PC-9 (cell line): ENCODE measurements around the gene CLDN22. TPM values are rescaled to one million over a fixed set of nuclear protein-coding genes. Genes with fewer than 3 reads are reported as not detected.

Source experiments
- BruUV-seq: library from RNA; stranded (reverse); fragments of 400-500 nt; replicated peaks from 2 replicates; lab custom pipeline; 2021; lab: Mats Ljungman, UMichigan
- CTCF ChIA-PET: fragments of 300-600 bp; sonication (Branson Sonifier 250); formaldehyde crosslinking; loops from one replicate; lab custom pipeline; 2022; ENCODE audit warnings: antibody characterized with exemption; lab: Charles Lee
- POLR2A ChIA-PET: fragments of 300-600 bp; sonication (Branson Sonifier 250); formaldehyde crosslinking; loops from one replicate; lab custom pipeline; 2022; ENCODE audit warnings: antibody characterized with exemption; ENCODE audit not compliant: unreplicated experiment; lab: Charles Lee
- DNase-seq, 2 experiments: peaks; one replicate each; pipeline versions ENCODE4 v3.0.0 to v3.0.0-alpha.2; 2015 to 2022; ENCODE audit warnings: mixed read lengths in 1 of 2
- H2AFZ ChIP-seq: fragments of 200-600 bp; sonication (generic); 2 replicates; pipeline ENCODE4 v1.8.1; 2017; ENCODE audit warnings: antibody characterized with exemption
- H3F3A ChIP-seq: fragments of 200-600 bp; sonication (generic); 2 replicates; pipeline ENCODE4 v1.8.1; 2017; ENCODE audit warnings: antibody characterized with exemption, mild to moderate bottlenecking, low read depth; ENCODE audit not compliant: insufficient read depth
- H3K27ac ChIP-seq: fragments of 200-600 bp; sonication (generic); 2 replicates; pipeline ENCODE4 v1.6.1; 2016; ENCODE audit warnings: mixed run types
- H3K27me3 ChIP-seq: fragments of 200-600 bp; sonication (generic); 2 replicates; pipeline ENCODE4 v1.6.1; 2016; ENCODE audit warnings: low read depth, mixed run types; ENCODE audit not compliant: insufficient read depth
- H3K36me3 ChIP-seq: fragments of 200-600 bp; sonication (generic); 2 replicates; pipeline ENCODE4 v1.6.1; 2016; ENCODE audit warnings: low read depth, mixed run types
- H3K4me1 ChIP-seq: fragments of 200-600 bp; sonication (generic); replicated peaks from 2 replicates; pipeline ENCODE4 v1.6.1; 2016; ENCODE audit warnings: mixed run types; ENCODE audit not compliant: insufficient read depth
- H3K4me2 ChIP-seq: fragments of 200-600 bp; sonication (generic); 2 replicates; pipeline ENCODE4 v1.6.1; 2017; ENCODE audit warnings: mixed run types
- H3K4me3 ChIP-seq: fragments of 200-600 bp; sonication (generic); 2 replicates; pipeline ENCODE4 v1.6.1; 2016; ENCODE audit warnings: mixed run types
- H3K79me2 ChIP-seq: fragments of 200-600 bp; sonication (generic); 2 replicates; pipeline ENCODE4 v1.6.1; 2017; ENCODE audit warnings: low read depth, mixed run types
- H3K9me2 ChIP-seq: fragments of 200-600 bp; sonication (generic); 2 replicates; pipeline ENCODE4 v1.8.1; 2017; ENCODE audit warnings: mild to moderate bottlenecking; ENCODE audit not compliant: insufficient read depth
- H3K9me3 ChIP-seq: fragments of 200-600 bp; sonication (generic); 2 replicates; pipeline ENCODE4 v1.8.1; 2016; ENCODE audit warnings: low read depth; ENCODE audit not compliant: insufficient read depth
- H4K20me1 ChIP-seq: fragments of 200-600 bp; sonication (generic); 2 replicates; pipeline ENCODE4 v1.8.1; 2017; ENCODE audit not compliant: insufficient read depth
- EZH2 ChIP-seq: fragments of 200-600 bp; sonication (generic); IDR thresholded peaks from 2 replicates; pipeline ENCODE4 v1.8.0; 2017; ENCODE audit warnings: antibody characterized with exemption, low read depth
- intact Hi-C: fragments of 100-400 bp; cut with micrococcal nuclease; formaldehyde crosslinking; loops from one replicate; pipeline ENCODE4 v1.10.0; 2022; ENCODE audit not compliant: unreplicated experiment
- total RNA-seq: library from RNA; stranded (reverse); gene quantifications from 2 replicates; pipeline ENCODE4 v1.2.3, GENCODE V29; 2021
- TF ChIP-seq, protein P1 (sequence below): fragments of 200-600 bp; sonication (generic); conservative IDR thresholded peaks from 2 replicates; pipeline ENCODE4 v1.6.1; 2017; ENCODE audit warnings: mixed run types, antibody characterized with exemption, mild to moderate bottlenecking, moderate library complexity

Gene CLDN22
- total RNA-seq, 1 experiment from 2014 or later, result not detected

DNA sequence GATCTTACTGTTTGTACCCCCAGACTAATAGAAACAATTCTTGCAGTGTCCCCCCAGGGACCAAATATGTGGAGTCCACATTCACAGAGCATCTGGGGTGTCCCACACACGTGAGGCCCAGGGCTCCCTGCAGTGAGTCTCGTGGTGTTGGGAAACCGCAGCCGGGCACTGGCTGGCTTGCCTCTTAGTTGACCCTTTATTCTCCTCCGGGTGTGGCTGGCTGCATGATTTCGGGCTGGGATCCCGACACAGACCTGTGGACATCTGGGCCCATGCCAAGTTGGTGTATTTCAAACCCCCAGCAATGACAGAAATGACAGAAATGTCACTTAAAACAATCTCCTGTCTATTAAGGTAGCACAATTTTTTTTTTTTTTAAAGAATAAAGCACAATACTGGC lies 17.8 kb upstream of the CLDN22 start:
- Histone ChIP-seq H3F3A (0 out of 2 replicates have a peak, but pooled peaks cover 3% of the 10 kb centered on the region), H3K27me3 (no peaks in the 10 kb centered on the region), H3K36me3 (no peaks in the 10 kb centered on the region), H3K4me2 (no peak overlapping the region), H4K20me1 (no peaks in the 10 kb centered on the region), H3K9me2 (no peaks in the 10 kb centered on the region), H3K4me3 (no peak overlapping the region), H3K27ac (no peak overlapping the region), H3K79me2 (no peaks in the 10 kb centered on the region), H3K4me1 (no peaks in the 10 kb centered on the region), H3K9me3 (no peaks in the 10 kb centered on the region), H2AFZ (no peak overlapping the region)
- no TSS peak for BruUV-seq
- CTCF ChIA-PET, result no interaction called here
- no peak for DNase-seq
- TF ChIP-seq EZH2, result no peak
- TF ChIP-seq, protein P1, sequence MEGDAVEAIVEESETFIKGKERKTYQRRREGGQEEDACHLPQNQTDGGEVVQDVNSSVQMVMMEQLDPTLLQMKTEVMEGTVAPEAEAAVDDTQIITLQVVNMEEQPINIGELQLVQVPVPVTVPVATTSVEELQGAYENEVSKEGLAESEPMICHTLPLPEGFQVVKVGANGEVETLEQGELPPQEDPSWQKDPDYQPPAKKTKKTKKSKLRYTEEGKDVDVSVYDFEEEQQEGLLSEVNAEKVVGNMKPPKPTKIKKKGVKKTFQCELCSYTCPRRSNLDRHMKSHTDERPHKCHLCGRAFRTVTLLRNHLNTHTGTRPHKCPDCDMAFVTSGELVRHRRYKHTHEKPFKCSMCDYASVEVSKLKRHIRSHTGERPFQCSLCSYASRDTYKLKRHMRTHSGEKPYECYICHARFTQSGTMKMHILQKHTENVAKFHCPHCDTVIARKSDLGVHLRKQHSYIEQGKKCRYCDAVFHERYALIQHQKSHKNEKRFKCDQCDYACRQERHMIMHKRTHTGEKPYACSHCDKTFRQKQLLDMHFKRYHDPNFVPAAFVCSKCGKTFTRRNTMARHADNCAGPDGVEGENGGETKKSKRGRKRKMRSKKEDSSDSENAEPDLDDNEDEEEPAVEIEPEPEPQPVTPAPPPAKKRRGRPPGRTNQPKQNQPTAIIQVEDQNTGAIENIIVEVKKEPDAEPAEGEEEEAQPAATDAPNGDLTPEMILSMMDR, result no peak
- intact Hi-C loops, result no loop called here
- POLR2A ChIA-PET, result no interaction called here

DNA sequence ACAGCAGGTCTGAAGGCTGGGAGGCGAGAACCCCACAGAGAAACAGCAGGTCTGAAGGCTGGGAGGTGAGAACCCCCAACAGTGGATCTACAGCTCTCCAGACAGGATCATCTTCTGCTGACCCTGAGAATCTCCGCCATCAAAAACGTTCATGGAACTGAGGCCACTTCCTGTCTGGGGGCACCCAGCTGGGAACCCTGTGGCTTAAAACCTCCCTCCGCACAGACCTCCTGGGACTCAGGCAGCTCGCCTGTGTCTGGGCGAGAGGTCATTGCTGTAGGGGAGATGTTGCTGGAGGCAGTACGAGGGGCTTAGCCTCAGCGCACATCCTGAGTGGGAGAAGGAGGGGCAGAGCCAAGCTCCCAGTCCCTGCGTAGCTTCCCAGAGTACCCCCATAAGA lies 17.3 kb upstream of the CLDN22 start:
- Histone ChIP-seq H4K20me1 (no peaks in the 10 kb centered on the region), H3K27ac (no peak overlapping the region), H3F3A (0 out of 2 replicates have a peak, but pooled peaks cover 3% of the 10 kb centered on the region), H3K9me3 (no peaks in the 10 kb centered on the region), H3K79me2 (no peaks in the 10 kb centered on the region), H3K4me2 (no peak overlapping the region), H3K36me3 (no peaks in the 10 kb centered on the region), H2AFZ (no peak overlapping the region), H3K4me3 (no peak overlapping the region), H3K4me1 (no peaks in the 10 kb centered on the region), H3K27me3 (no peaks in the 10 kb centered on the region), H3K9me2 (no peaks in the 10 kb centered on the region)
- POLR2A ChIA-PET, result no interaction called here
- TF ChIP-seq EZH2, result no peak
- TF ChIP-seq, protein P1, result no peak
- CTCF ChIA-PET, result no interaction called here
- no peak for DNase-seq
- intact Hi-C loops, result no loop called here
- BruUV-seq, result no TSS peak

DNA sequence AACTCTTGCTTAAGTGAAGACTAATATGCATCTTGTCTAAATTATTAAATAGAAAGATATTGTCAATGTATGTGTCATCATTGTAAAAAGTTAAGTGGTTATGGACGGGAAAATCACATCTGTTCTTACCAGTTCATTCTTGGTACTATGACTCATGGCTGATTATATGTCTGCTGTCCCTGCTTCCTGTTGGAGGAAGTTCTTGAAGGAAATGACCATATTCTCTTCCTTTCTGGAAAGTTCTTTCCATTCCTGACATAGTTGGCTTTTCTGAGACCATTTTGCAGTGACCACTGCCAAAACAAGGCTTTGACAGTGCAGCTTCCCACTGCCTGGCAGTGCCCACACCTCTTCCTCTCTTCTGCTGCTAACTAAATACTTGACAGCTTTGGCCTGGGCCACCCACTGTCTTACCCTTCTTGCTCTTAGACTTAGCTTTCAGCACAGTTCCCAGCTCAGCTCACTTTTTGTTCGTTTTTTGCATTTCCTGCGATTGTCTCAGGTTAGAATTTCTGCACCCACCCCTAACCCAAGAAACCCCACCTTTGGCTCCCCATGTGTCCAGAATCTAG lies 15.4 kb upstream of the CLDN22 start:
- H3K27me3 ChIP-seq, result no peaks in the 10 kb centered on the region
- no peak overlapping the region for H3K4me2 ChIP-seq
- intact Hi-C loops, result no loop called here
- BruUV-seq, result no TSS peak
- no peak overlapping the region for H3K27ac ChIP-seq
- H3K36me3 ChIP-seq, result no peaks in the 10 kb centered on the region
- H4K20me1 ChIP-seq, result no peaks in the 10 kb centered on the region
- H3K79me2 ChIP-seq, result no peaks in the 10 kb centered on the region
- no peak overlapping the region for H3K4me3 ChIP-seq
- no peaks in the 10 kb centered on the region for H3K4me1 ChIP-seq
- CTCF ChIA-PET, result no interaction called here
- H3F3A ChIP-seq, result 0 out of 2 replicates have a peak, but pooled peaks cover 3% of the 10 kb centered on the region
- POLR2A ChIA-PET, result no interaction called here
- H2AFZ ChIP-seq, result no peak overlapping the region
- no peaks in the 10 kb centered on the region for H3K9me3 ChIP-seq
- TF ChIP-seq, protein P1, result no peak
- no peak for TF ChIP-seq EZH2
- DNase-seq, result peak in 1 of 2 experiments; percentile 76
- no peaks in the 10 kb centered on the region for H3K9me2 ChIP-seq
